COR-L47 (cell line): ENCODE data around the gene WDR5.

Experiments
- DNase-seq: peaks from one replicate; lab custom pipeline; 2025; lab: John Stamatoyannopoulos, UW

WDR5 gene

GRCh38 chr9:134132208-134132870, 3.5 kb upstream of the WDR5 start:
- no peak for DNase-seq

GRCh38 chr9:134134949-134135342, 936 bp upstream of the WDR5 start:
- DNase-seq = no peak

- DNase-seq = no peak
Observed at GRCh38 chr9:134136118-134136995, 475 bp downstream of the WDR5 start.

GRCh38 chr9:134136996-134137299, 1.1 kb downstream of the WDR5 start:
- DNase-seq = no peak

GRCh38 chr9:134138292-134138691, 2.4 kb downstream of the WDR5 start:
- DNase-seq = no peak

- no peak for DNase-seq
Observed at GRCh38 chr9:134139081-134139480, 3.2 kb downstream of the WDR5 start.

GRCh38 chr9:134141906-134142305, 6.0 kb downstream of the WDR5 start:
- no peak for DNase-seq

GRCh38 chr9:134144801-134145200, 8.9 kb downstream of the WDR5 start:
- no peak for DNase-seq

- no peak for DNase-seq
Observed at GRCh38 chr9:134145262-134145661, 9.4 kb downstream of the WDR5 start.

- DNase-seq = no peak
Observed at GRCh38 chr9:134146774-134147493, 11.1 kb downstream of the WDR5 start.

GRCh38 chr9:134149380-134149779, 13.5 kb downstream of the WDR5 start:
- no peak for DNase-seq

GRCh38 chr9:134150557-134151214, 14.8 kb downstream of the WDR5 start:
- DNase-seq = no peak

GRCh38 chr9:134152022-134152448, 16.2 kb downstream of the WDR5 start:
- DNase-seq = no peak

GRCh38 chr9:134152488-134152887, 16.6 kb downstream of the WDR5 start:
- DNase-seq = no peak

GRCh38 chr9:134153450-134153849, 17.6 kb downstream of the WDR5 start:
- no peak for DNase-seq

- no peak for DNase-seq
Observed at GRCh38 chr9:134154262-134154701, 18.4 kb downstream of the WDR5 start.

- DNase-seq = no peak
Observed at GRCh38 chr9:134155812-134156377, 20.0 kb downstream of the WDR5 start.

- DNase-seq = no peak
Observed at GRCh38 chr9:134156564-134157377, 20.9 kb downstream of the WDR5 start.

GRCh38 chr9:134157378-134157885, 21.6 kb downstream of the WDR5 start:
- DNase-seq = no peak

- no peak for DNase-seq
Observed at GRCh38 chr9:134158242-134158641, 22.4 kb downstream of the WDR5 start.
